GM19463 (cell line): ENCODE results near the gene ARHGEF25.
A peak's percentile ranks its signal among the peaks of the same experiment; 100 is the strongest.

ENCODE experiments used
- ATAC-seq: cut with Tn5 transposase; IDR thresholded peaks from one replicate; pipeline ENCODE4 v1.9.1; 2021; ENCODE audit warnings: mild to moderate bottlenecking, moderate library complexity; ENCODE audit not compliant: unreplicated experiment

The ARHGEF25 gene

GRCh38 chr12:57620936-57621496, 9.8 kb downstream of the ARHGEF25 start:
- no peak for ATAC-seq

- ATAC-seq: peak; percentile 55
These were observed 10.5 kb downstream of the ARHGEF25 start for GRCh38 chr12:57621497-57622292.

- ATAC-seq: no peak
These were observed 11.3 kb downstream of the ARHGEF25 start for GRCh38 chr12:57622293-57623245.

GRCh38 chr12:57623385-57623784, 12.2 kb downstream of the ARHGEF25 start:
- ATAC-seq: no peak

- ATAC-seq: no peak
These were observed 12.7 kb downstream of the ARHGEF25 start for GRCh38 chr12:57623811-57624390.

GRCh38 chr12:57624441-57625220, 13.4 kb downstream of the ARHGEF25 start:
- ATAC-seq: no peak

- no peak for ATAC-seq
These were observed 14.2 kb downstream of the ARHGEF25 start for GRCh38 chr12:57625261-57626032.

GRCh38 chr12:57626111-57626920, 15.1 kb downstream of the ARHGEF25 start:
- ATAC-seq: no peak

GRCh38 chr12:57626921-57627445, 15.7 kb downstream of the ARHGEF25 start:
- no peak for ATAC-seq

GRCh38 chr12:57627501-57628279, 16.5 kb downstream of the ARHGEF25 start:
- ATAC-seq: no peak

- no peak for ATAC-seq
These were observed 17.3 kb downstream of the ARHGEF25 start for GRCh38 chr12:57628280-57629191.

GRCh38 chr12:57629897-57630471, 18.7 kb downstream of the ARHGEF25 start:
- ATAC-seq: no peak

GRCh38 chr12:57630891-57631433, 19.7 kb downstream of the ARHGEF25 start:
- no peak for ATAC-seq

- ATAC-seq: no peak
These were observed 20.4 kb downstream of the ARHGEF25 start for GRCh38 chr12:57631566-57632072.

GRCh38 chr12:57632073-57632957, 21.1 kb downstream of the ARHGEF25 start:
- ATAC-seq: peak; percentile 13
